Esophagus squamous epithelium (tissue), 4 donors: ENCODE results near the gene EMILIN2.

Experiments used
- POLR2A ChIP-seq, 4 donors: fragments of 450-650 bp; IDR thresholded peaks; one replicate each; pipeline ENCODE4 v1.6.1; 2017; ENCODE audit warnings: antibody characterized with exemption in 4 of 4, mild to moderate bottlenecking in 4 of 4, moderate library complexity in 3 of 4
- TF ChIP-seq, protein P1 (sequence below), 6 experiments: fragments of 450-650 bp in 4 of 6; fragments of 200-600 bp in 2 of 6; sonication (generic) in 2 of 6; IDR thresholded peaks; one replicate each; pipeline ENCODE4 v1.5.1; 2016 to 2019; ENCODE audit warnings: antibody characterized with exemption in 6 of 6, mild to moderate bottlenecking in 4 of 6, moderate library complexity in 4 of 6

DNA sequence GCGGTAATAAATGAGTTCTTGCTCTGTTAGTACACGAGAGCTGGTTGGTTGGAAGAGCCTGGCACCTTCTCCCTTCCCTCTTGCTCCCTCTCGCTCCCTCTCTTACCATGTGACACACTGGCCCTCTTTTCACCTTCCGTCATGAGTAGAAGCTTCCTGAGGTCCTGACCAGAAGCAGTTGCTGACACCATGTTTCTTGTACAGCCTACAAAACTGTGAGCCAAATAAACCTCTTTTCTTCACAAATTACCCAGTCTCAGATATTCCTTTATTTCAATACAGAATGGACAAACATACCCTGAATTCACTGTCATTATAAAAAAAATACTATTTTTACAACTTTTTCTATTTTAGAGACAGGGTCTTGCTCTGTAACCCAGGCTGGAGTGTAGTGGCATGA, 40.7 kb downstream of the EMILIN2 start:
- TF ChIP-seq POLR2A (IDR thresholded peaks at IDR 0.05): no peak
- TF ChIP-seq, protein P1, sequence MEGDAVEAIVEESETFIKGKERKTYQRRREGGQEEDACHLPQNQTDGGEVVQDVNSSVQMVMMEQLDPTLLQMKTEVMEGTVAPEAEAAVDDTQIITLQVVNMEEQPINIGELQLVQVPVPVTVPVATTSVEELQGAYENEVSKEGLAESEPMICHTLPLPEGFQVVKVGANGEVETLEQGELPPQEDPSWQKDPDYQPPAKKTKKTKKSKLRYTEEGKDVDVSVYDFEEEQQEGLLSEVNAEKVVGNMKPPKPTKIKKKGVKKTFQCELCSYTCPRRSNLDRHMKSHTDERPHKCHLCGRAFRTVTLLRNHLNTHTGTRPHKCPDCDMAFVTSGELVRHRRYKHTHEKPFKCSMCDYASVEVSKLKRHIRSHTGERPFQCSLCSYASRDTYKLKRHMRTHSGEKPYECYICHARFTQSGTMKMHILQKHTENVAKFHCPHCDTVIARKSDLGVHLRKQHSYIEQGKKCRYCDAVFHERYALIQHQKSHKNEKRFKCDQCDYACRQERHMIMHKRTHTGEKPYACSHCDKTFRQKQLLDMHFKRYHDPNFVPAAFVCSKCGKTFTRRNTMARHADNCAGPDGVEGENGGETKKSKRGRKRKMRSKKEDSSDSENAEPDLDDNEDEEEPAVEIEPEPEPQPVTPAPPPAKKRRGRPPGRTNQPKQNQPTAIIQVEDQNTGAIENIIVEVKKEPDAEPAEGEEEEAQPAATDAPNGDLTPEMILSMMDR (IDR thresholded peaks at IDR 0.05): no peak
